HUES6 (cell line): ENCODE data around the gene SMU1.

Experiments used
- H3K27ac ChIP-seq: 2 replicates; pipeline ENCODE4 v1.7.0; 2013; ENCODE audit warnings: low read depth, mild to moderate bottlenecking, low read length, inconsistent platforms
- H3K27me3 ChIP-seq: 2 replicates; pipeline ENCODE4 v1.6.1; 2013; ENCODE audit warnings: low read length; ENCODE audit not compliant: control insufficient read depth, insufficient read depth
- H3K36me3 ChIP-seq: 2 replicates; pipeline ENCODE4 v1.6.1; 2013; ENCODE audit warnings: low read length; ENCODE audit not compliant: control insufficient read depth, insufficient read depth
- H3K4me1 ChIP-seq: 2 replicates; pipeline ENCODE4 v1.6.1; 2013; ENCODE audit warnings: low read length; ENCODE audit not compliant: control insufficient read depth, insufficient read depth
- H3K4me3 ChIP-seq: 2 replicates; pipeline ENCODE4 v1.5.1; 2013; ENCODE audit warnings: low read depth, low read length
- H3K9ac ChIP-seq: one replicate; pipeline ENCODE4 v1.6.1; 2013; ENCODE audit warnings: mild to moderate bottlenecking, low read length
- H3K9me3 ChIP-seq: 2 replicates; pipeline ENCODE4 v1.6.1; 2013; ENCODE audit warnings: low read depth, low read length; ENCODE audit not compliant: control insufficient read depth, insufficient read depth

Gene SMU1

DNA sequence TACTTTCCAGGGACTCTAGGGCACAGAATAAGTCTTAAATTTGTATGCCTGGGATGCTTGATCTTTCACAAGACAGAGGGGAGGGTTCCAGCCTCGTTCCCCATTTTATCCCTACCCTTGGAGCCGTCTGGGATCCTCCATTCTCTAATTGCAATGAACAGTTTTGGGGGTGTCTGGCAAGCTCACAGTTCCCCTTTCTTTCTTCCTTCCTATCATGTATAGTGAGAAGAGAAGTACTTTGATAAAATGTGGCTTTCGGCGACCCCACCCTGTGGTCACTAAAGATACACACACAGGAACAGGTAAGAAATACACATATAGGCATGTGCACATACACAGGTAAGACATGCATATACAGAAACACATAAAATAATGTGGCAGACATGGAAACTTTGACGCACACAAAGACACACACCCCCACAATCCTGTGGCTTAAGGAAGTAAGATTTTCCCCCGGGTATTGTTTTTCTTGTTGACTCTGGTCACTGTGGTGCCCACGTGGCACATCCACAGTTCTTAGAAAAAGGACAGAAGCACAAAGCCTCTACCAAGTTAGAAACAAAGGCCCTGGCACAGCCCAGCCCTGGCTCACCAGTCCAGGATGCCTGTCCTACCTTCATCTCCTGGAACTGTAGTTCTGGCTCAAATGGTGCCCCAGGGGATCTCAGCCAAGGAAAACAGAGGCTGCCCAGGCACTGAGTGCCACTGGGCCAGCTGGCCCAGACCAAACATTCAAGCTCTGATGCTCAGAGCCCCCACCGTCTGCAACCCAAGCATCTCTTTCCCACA is 6.3 kb upstream of the SMU1 start:
- H3K27ac ChIP-seq, result no peak overlapping the region
- peaks cover 5% of the 10 kb centered on the region; the same call in 1 of the 2 replicates for H3K9me3 ChIP-seq
- no peaks in the 10 kb centered on the region for H3K27me3 ChIP-seq
- H3K4me3 ChIP-seq, result no peak overlapping the region
- 0 out of 2 replicates have a peak, but pooled peaks cover 3% of the 10 kb centered on the region for H3K4me1 ChIP-seq
- no peak overlapping the region for H3K9ac ChIP-seq
- H3K36me3 ChIP-seq, result no peaks in the 10 kb centered on the region

DNA sequence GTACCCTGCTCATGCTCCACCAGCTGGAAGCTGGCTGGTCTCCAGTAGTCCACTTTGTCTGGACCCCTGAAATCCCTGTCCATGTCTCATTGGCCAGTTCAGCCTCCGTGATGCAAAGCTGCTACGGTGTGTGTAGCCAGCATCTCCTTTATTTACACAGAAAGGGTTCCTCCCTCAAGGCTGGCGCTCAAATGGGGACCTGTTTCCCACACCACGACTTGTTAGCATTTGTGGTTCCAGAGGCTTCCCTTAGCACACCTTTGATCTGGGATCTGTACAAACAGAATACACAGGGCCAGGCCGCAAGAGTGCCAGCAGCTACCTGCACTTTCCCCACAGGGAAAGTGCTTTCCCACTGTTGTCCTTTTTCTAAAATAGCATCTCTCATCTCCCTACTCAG is 5.7 kb upstream of the SMU1 start:
- no peak overlapping the region for H3K4me3 ChIP-seq
- no peak overlapping the region for H3K9ac ChIP-seq
- H3K27me3 ChIP-seq, result no peaks in the 10 kb centered on the region
- 0 out of 2 replicates have a peak, but pooled peaks cover 3% of the 10 kb centered on the region for H3K4me1 ChIP-seq
- no peaks in the 10 kb centered on the region for H3K36me3 ChIP-seq
- no peak overlapping the region for H3K27ac ChIP-seq
- H3K9me3 ChIP-seq, result peaks cover 5% of the 10 kb centered on the region; the same call in 1 of the 2 replicates

GRCh38 chr9:33081128-33081851 is 4.8 kb upstream of the SMU1 start:
- H3K4me3 ChIP-seq, result peak overlapping the region; percentile 35
- H3K36me3 ChIP-seq, result no peaks in the 10 kb centered on the region
- H3K27ac ChIP-seq, result no peak overlapping the region
- peak overlapping the region; percentile 2 for H3K9ac ChIP-seq
- peaks cover 5% of the 10 kb centered on the region; the same call in 1 of the 2 replicates for H3K9me3 ChIP-seq
- H3K4me1 ChIP-seq, result 0 out of 2 replicates have a peak, but pooled peaks cover 3% of the 10 kb centered on the region
- no peaks in the 10 kb centered on the region for H3K27me3 ChIP-seq

GRCh38 chr9:33080534-33080933 is 4.1 kb upstream of the SMU1 start:
- H3K27me3 ChIP-seq, result no peaks in the 10 kb centered on the region
- peak overlapping the region; percentile 35 for H3K4me3 ChIP-seq
- 0 out of 2 replicates have a peak, but pooled peaks cover 5% of the 10 kb centered on the region for H3K4me1 ChIP-seq
- H3K27ac ChIP-seq, result no peak overlapping the region
- H3K9me3 ChIP-seq, result peaks cover 5% of the 10 kb centered on the region; the same call in 1 of the 2 replicates
- H3K9ac ChIP-seq, result no peak overlapping the region
- H3K36me3 ChIP-seq, result no peaks in the 10 kb centered on the region

DNA sequence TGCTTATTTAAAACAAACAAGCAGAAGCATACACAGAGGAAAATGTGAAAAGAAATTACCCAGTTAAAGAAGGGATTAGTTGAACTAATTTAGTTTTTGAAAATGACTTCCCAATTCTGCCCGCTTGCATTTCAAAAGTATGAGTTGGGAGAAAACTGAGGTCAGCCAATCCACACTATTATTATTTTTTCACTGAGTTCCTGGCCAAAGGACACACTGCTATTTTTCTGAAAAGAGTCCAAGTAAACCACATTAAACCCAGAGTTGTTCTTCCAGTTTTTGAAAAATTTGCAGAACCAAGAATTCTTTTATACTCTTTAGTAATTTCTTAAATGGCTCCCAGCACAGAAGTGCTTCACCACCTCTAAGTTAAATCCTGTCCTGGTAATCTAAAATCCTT is 7.5 kb downstream of the SMU1 start:
- Histone ChIP-seq H3K4me3 (no peak overlapping the region), H3K27me3 (no peaks in the 10 kb centered on the region), H3K9ac (no peak overlapping the region), H3K4me1 (no peaks in the 10 kb centered on the region), H3K9me3 (no peaks in the 10 kb centered on the region), H3K36me3 (peaks cover 86% of the 10 kb centered on the region), H3K27ac (no peak overlapping the region)

GRCh38 chr9:33065157-33066076 is 11.1 kb downstream of the SMU1 start:
- Histone ChIP-seq H3K27ac (no peak overlapping the region), H3K36me3 (peaks cover 88% of the 10 kb centered on the region), H3K9ac (no peak overlapping the region), H3K27me3 (no peaks in the 10 kb centered on the region), H3K4me1 (no peaks in the 10 kb centered on the region), H3K9me3 (no peaks in the 10 kb centered on the region), H3K4me3 (no peak overlapping the region)

- H3K36me3 ChIP-seq, result peaks cover 76% of the 10 kb centered on the region
- no peaks in the 10 kb centered on the region for H3K27me3 ChIP-seq
- no peak overlapping the region for H3K4me3 ChIP-seq
- no peaks in the 10 kb centered on the region for H3K4me1 ChIP-seq
- H3K9ac ChIP-seq, result no peak overlapping the region
- no peak overlapping the region for H3K27ac ChIP-seq
- no peaks in the 10 kb centered on the region for H3K9me3 ChIP-seq
These were observed 25.3 kb downstream of the SMU1 start for GRCh38 chr9:33051144-33051543.

DNA sequence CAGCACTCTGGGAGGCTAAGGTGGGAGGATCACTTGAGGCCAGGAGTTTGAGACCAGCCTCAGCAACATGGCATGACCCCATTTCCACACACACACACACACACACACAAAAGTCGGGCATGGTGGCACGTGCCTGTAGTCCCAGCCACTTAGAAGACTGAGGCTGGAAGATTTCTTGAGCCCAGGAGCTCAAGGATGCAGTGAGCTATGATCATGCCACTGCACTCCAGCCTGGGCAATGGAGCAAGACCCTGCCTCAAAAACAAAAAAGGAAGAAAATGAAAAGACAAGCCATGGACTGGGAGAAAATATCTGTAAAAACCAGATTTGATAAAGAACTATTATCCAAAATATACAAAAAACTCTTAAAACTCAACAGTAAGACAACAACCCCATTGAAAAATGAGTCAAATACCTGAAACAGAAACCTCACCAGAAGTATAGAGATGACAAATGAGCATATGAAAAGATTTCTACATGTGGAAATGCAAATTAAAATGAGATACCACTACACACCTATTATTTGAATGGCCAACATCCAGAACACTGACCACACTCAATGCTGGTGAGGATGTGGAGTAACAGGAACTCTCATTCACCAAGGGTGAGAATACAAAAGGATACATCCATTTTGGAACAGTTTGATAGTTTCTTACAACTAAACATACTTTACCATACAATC is 26.7 kb downstream of the SMU1 start:
- H3K27ac ChIP-seq, result no peak overlapping the region
- peaks cover 66% of the 10 kb centered on the region for H3K36me3 ChIP-seq
- H3K4me3 ChIP-seq, result no peak overlapping the region
- no peaks in the 10 kb centered on the region for H3K4me1 ChIP-seq
- no peak overlapping the region for H3K9ac ChIP-seq
- no peaks in the 10 kb centered on the region for H3K27me3 ChIP-seq
- H3K9me3 ChIP-seq, result no peaks in the 10 kb centered on the region

GRCh38 chr9:33048054-33048465 is 28.4 kb downstream of the SMU1 start:
- Histone ChIP-seq H3K27ac (no peak overlapping the region), H3K4me1 (peaks cover 4% of the 10 kb centered on the region; the same call in 1 of the 2 replicates), H3K36me3 (peaks cover 55% of the 10 kb centered on the region), H3K27me3 (no peaks in the 10 kb centered on the region), H3K9me3 (no peaks in the 10 kb centered on the region), H3K9ac (no peak overlapping the region), H3K4me3 (no peak overlapping the region)

DNA sequence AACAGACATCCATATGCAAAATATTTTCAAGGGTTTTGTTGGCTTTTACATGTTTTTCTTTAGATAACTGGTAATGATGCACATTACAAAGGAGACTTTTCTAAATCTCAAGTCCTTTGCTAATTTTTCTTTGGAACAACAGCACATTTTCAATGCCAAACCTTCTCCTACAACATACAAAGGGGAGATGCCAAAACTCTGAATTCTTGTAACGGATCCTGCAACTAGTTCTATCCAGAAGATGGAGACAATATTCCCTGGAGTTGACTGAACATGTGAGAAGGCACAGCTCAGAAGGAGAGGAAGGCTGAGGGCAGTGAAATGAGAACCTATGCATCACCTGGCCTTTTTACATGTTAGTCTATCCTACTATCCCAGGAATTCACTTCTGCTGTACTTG is 30.4 kb downstream of the SMU1 start:
- Histone ChIP-seq H3K4me1 (peaks cover 4% of the 10 kb centered on the region; the same call in 1 of the 2 replicates), H3K27me3 (no peaks in the 10 kb centered on the region), H3K9me3 (no peaks in the 10 kb centered on the region), H3K9ac (no peak overlapping the region), H3K27ac (no peak overlapping the region), H3K4me3 (no peak overlapping the region), H3K36me3 (peaks cover 38% of the 10 kb centered on the region)
